MM.1S (cell line): ENCODE results near the gene ACP6.

ENCODE experiments used
- DNase-seq: peaks from one replicate; pipeline ENCODE4 v3.0.0-alpha.2; 2015
- H2AFZ ChIP-seq: fragments of 300-600 bp; sonication (generic); 2 replicates; pipeline ENCODE4 v1.6.0; 2016; ENCODE audit warnings: antibody characterized with exemption, low read length
- H3F3A ChIP-seq: fragments of 300-600 bp; sonication (generic); 2 replicates; pipeline ENCODE4 v1.6.1; 2016; ENCODE audit warnings: mild to moderate bottlenecking, antibody characterized with exemption, low read length, moderate library complexity, mixed read lengths; ENCODE audit not compliant: insufficient read depth
- H3K27ac ChIP-seq: fragments of 300-600 bp; sonication (generic); 2 replicates; pipeline ENCODE4 v1.5.1; 2016; ENCODE audit warnings: mild to moderate bottlenecking, low read length
- H3K27me3 ChIP-seq: fragments of 300-600 bp; sonication (generic); replicated peaks from 2 replicates; pipeline ENCODE4 v1.6.0; 2016; ENCODE audit warnings: low read length; ENCODE audit not compliant: insufficient read depth
- H3K36me3 ChIP-seq: fragments of 300-600 bp; sonication (generic); replicated peaks from 2 replicates; pipeline ENCODE4 v1.6.1; 2016; ENCODE audit warnings: mild to moderate bottlenecking, low read length, mixed read lengths; ENCODE audit not compliant: insufficient read depth
- H3K4me1 ChIP-seq: fragments of 300-600 bp; sonication (generic); 2 replicates; pipeline ENCODE4 v1.6.1; 2016; ENCODE audit warnings: low read length, mixed read lengths
- H3K4me2 ChIP-seq: fragments of 300-600 bp; sonication (generic); 2 replicates; pipeline ENCODE4 v1.6.0; 2016; ENCODE audit warnings: low read depth, low read length
- H3K4me3 ChIP-seq: fragments of 300-600 bp; sonication (generic); 2 replicates; pipeline ENCODE4 v1.5.1; 2016; ENCODE audit warnings: low read length, mixed read lengths
- H3K79me2 ChIP-seq: fragments of 300-600 bp; sonication (generic); 2 replicates; pipeline ENCODE4 v1.6.1; 2016; ENCODE audit warnings: mixed run types, low read length, mixed read lengths
- H3K9ac ChIP-seq: fragments of 300-600 bp; sonication (generic); 2 replicates; pipeline ENCODE4 v1.6.1; 2016; ENCODE audit warnings: low read length, mixed read lengths
- H3K9me2 ChIP-seq: fragments of 300-600 bp; sonication (generic); replicated peaks from 2 replicates; pipeline ENCODE4 v1.6.1; 2016; ENCODE audit warnings: mild to moderate bottlenecking, low read length, mixed read lengths; ENCODE audit not compliant: insufficient read depth
- H3K9me3 ChIP-seq: fragments of 300-600 bp; sonication (generic); replicated peaks from 2 replicates; pipeline ENCODE4 v1.6.1; 2016; ENCODE audit warnings: mild to moderate bottlenecking, low read length, mixed read lengths; ENCODE audit not compliant: insufficient read depth
- H4K20me1 ChIP-seq: fragments of 300-600 bp; sonication (generic); 2 replicates; pipeline ENCODE4 v1.6.1; 2016; ENCODE audit warnings: mild to moderate bottlenecking, low read length, moderate library complexity, mixed read lengths; ENCODE audit not compliant: insufficient read depth
- CTCF ChIP-seq: fragments of 300-600 bp; sonication (generic); IDR thresholded peaks from 2 replicates; pipeline ENCODE4 v1.5.1; 2016; ENCODE audit warnings: antibody characterized with exemption, low read length, mixed read lengths
- EZH2 ChIP-seq: fragments of 300-600 bp; sonication (generic); optimal IDR thresholded peaks from 2 replicates; pipeline ENCODE3; 2017; ENCODE audit warnings: low read depth, mild to moderate bottlenecking, antibody characterized with exemption, low read length, mixed read lengths
- EZH2phosphoT487 ChIP-seq: fragments of 300-600 bp; sonication (generic); IDR thresholded peaks from 2 replicates; pipeline ENCODE4 v1.6.1; 2018; ENCODE audit warnings: antibody characterized with exemption, low read length

Gene ACP6

GRCh38 chr1:147648933-147649332 is 21.4 kb downstream of the ACP6 start:
- TF ChIP-seq EZH2 (no peak), CTCF (no peak), EZH2phosphoT487 (no peak)
- Histone ChIP-seq H3K4me2 (no peak overlapping the region), H4K20me1 (no peaks in the 10 kb centered on the region), H3K79me2 (no peaks in the 10 kb centered on the region), H3K4me1 (no peaks in the 10 kb centered on the region), H3K4me3 (no peak overlapping the region), H3K27me3 (no peaks in the 10 kb centered on the region), H3F3A (no peaks in the 10 kb centered on the region), H3K9ac (no peak overlapping the region), H3K9me3 (no peaks in the 10 kb centered on the region), H3K36me3 (no peaks in the 10 kb centered on the region; the same call in 1 of the 2 replicates), H3K9me2 (no peaks in the 10 kb centered on the region), H3K27ac (no peak overlapping the region), H2AFZ (no peak overlapping the region)
- no peak for DNase-seq

- DNase-seq, result no peak
- no peak overlapping the region for H3K4me3 ChIP-seq
- no peaks in the 10 kb centered on the region; the same call in 1 of the 2 replicates for H3K36me3 ChIP-seq
- no peaks in the 10 kb centered on the region for H3K27me3 ChIP-seq
- no peaks in the 10 kb centered on the region for H4K20me1 ChIP-seq
- H2AFZ ChIP-seq, result no peak overlapping the region
- no peaks in the 10 kb centered on the region for H3K79me2 ChIP-seq
- H3K4me2 ChIP-seq, result no peak overlapping the region
- no peak overlapping the region for H3K27ac ChIP-seq
- no peaks in the 10 kb centered on the region for H3K9me2 ChIP-seq
- H3K9ac ChIP-seq, result no peak overlapping the region
- H3F3A ChIP-seq, result no peaks in the 10 kb centered on the region
- no peaks in the 10 kb centered on the region for H3K9me3 ChIP-seq
- no peak for TF ChIP-seq CTCF
- no peak for TF ChIP-seq EZH2phosphoT487
- TF ChIP-seq EZH2, result no peak
- no peaks in the 10 kb centered on the region for H3K4me1 ChIP-seq
Measured at GRCh38 chr1:147647796-147648633, 22.3 kb downstream of the ACP6 start.

GRCh38 chr1:147643974-147644373 is 26.4 kb downstream of the ACP6 start:
- Histone ChIP-seq H3K4me3 (no peak overlapping the region), H2AFZ (no peak overlapping the region), H3K4me1 (peaks cover 9% of the 10 kb centered on the region), H3F3A (no peaks in the 10 kb centered on the region), H3K27me3 (no peaks in the 10 kb centered on the region), H3K9me3 (no peaks in the 10 kb centered on the region), H3K79me2 (no peaks in the 10 kb centered on the region), H4K20me1 (no peaks in the 10 kb centered on the region), H3K4me2 (no peak overlapping the region), H3K36me3 (no peaks in the 10 kb centered on the region; the same call in 1 of the 2 replicates), H3K27ac (no peak overlapping the region), H3K9me2 (no peaks in the 10 kb centered on the region), H3K9ac (no peak overlapping the region)
- no peak for DNase-seq
- TF ChIP-seq EZH2, result no peak
- TF ChIP-seq CTCF, result no peak
- no peak for TF ChIP-seq EZH2phosphoT487
